Measurements from ENCODE around the gene NFIX. TPM values are rescaled to one million over a fixed set of nuclear protein-coding genes. Genes with fewer than 3 reads are reported as not detected.
A peak's percentile ranks its signal among the peaks of the same experiment; 100 is the strongest.

The NFIX gene
- total RNA-seq, 2 donors from 2014 or later, result 0.75 to 0.86 TPM

DNA sequence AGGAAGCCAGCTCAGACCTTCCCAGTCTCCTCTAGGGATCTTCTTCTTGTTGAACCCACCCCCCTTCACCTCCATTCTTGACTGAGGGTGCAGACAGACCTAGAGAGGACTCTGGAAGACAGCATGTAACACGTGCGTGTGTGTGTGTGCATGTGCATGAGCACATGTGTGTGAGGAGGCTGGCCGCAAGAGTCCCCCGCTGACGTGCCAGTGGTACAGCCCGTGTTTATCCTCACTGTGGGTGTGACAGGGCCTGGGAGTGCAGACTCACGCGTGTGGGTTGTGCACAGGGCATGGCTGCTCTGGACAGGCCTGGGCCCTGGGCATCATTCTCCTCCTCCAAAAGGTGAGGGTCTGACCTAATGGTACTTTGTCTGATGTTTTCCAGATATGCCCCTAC is 81.0 kb downstream of the NFIX start:
- no peaks in the 10 kb centered on the region for H3K9me3 ChIP-seq (ENCODE audit: control insufficient read depth, low read length, poor library complexity, severe bottlenecking)
- Mint-ChIP-seq H3K4me3 (no peak overlapping the region), H3K27me3 (peaks cover 4% of the 10 kb centered on the region), H3K27ac (no peak overlapping the region), H3K4me1 (peaks cover 6% of the 10 kb centered on the region), H3K36me3 (ENCODE audit: low read depth) (no peaks in the 10 kb centered on the region)
- no peak for DNase-seq
- ATAC-seq, result no peak

DNA sequence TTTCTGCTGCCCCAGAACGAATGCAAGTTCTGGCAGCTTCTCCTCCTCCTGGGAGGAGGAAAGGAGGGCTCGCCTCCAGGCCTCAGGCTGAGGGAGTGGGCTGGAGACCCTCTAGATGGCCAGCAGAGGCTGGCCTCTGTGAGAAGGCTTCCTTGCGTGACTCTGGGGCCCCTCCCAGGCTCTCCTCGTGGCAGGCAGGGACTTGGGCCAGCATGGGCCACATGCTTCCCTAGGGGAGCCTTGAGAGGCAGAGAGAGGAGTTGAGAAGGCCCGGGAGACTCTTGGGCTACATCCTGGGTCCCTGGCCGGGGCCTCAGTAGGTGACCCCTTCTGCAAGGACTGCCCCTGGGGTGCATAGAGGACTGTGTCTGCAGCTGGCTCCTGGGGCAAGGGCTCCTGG is 81.5 kb downstream of the NFIX start:
- no peak overlapping the region for H3K4me3 Mint-ChIP-seq
- peaks cover 4% of the 10 kb centered on the region for H3K27me3 Mint-ChIP-seq
- no peaks in the 10 kb centered on the region for H3K9me3 ChIP-seq (ENCODE audit: control insufficient read depth, low read length, poor library complexity, severe bottlenecking)
- ATAC-seq (no peak), DNase-seq (no peak)
- no peak overlapping the region for H3K27ac Mint-ChIP-seq
- H3K36me3 Mint-ChIP-seq (ENCODE audit: low read depth), result no peaks in the 10 kb centered on the region
- H3K4me1 Mint-ChIP-seq, result peaks cover 6% of the 10 kb centered on the region

DNA sequence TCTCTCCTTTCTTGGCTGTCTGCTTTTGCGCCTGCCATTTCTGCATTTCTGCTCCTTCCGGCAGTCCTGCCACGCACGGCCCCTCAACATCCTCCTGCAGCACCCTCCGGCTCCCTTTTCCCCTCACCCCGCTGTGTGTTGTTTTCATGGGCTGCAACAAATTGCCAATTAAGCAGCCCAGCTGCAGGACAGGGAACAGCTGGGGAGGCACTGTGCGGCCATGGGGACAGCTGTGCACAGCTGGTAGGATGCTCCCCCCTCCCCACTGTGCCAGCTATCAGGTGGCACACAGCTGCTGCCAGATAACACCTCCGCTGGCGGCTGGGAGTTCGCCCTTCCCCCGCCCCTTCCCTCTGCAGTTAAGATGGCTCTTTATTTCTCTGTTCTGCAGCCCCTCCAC is 82.0 kb downstream of the NFIX start:
- ATAC-seq (no peak), DNase-seq (no peak)
- H3K4me1 Mint-ChIP-seq, result peaks cover 6% of the 10 kb centered on the region
- H3K9me3 ChIP-seq (ENCODE audit: control insufficient read depth, low read length, poor library complexity, severe bottlenecking), result no peaks in the 10 kb centered on the region
- peaks cover 4% of the 10 kb centered on the region for H3K27me3 Mint-ChIP-seq
- no peak overlapping the region for H3K4me3 Mint-ChIP-seq
- H3K27ac Mint-ChIP-seq, result no peak overlapping the region
- H3K36me3 Mint-ChIP-seq (ENCODE audit: low read depth), result no peaks in the 10 kb centered on the region

DNA sequence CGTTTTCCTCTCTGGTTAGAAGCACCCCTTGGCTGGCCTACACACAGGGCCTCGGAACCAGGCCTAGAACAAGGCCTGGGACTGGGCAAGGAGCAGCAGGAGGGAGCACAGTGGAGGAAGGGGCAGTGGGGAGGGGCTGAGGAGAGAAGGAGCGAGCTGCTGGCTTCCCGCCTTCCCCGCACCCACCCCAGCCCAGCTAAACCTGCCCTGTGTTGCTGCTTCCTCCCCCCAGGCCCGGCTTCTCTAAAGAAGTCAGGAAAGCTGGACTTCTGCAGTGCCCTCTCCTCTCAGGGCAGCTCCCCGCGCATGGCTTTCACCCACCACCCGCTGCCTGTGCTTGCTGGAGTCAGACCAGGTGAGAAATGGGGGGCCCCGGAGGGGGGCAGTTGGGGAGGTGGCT is 83.1 kb downstream of the NFIX start:
- H3K4me3 Mint-ChIP-seq, result no peak overlapping the region
- H3K4me1 Mint-ChIP-seq, result peaks cover 6% of the 10 kb centered on the region
- ATAC-seq (no peak), DNase-seq (no peak)
- no peaks in the 10 kb centered on the region for H3K9me3 ChIP-seq (ENCODE audit: control insufficient read depth, low read length, poor library complexity, severe bottlenecking)
- H3K27ac Mint-ChIP-seq, result no peak overlapping the region
- H3K27me3 Mint-ChIP-seq, result peaks cover 4% of the 10 kb centered on the region
- no peaks in the 10 kb centered on the region for H3K36me3 Mint-ChIP-seq (ENCODE audit: low read depth)

DNA sequence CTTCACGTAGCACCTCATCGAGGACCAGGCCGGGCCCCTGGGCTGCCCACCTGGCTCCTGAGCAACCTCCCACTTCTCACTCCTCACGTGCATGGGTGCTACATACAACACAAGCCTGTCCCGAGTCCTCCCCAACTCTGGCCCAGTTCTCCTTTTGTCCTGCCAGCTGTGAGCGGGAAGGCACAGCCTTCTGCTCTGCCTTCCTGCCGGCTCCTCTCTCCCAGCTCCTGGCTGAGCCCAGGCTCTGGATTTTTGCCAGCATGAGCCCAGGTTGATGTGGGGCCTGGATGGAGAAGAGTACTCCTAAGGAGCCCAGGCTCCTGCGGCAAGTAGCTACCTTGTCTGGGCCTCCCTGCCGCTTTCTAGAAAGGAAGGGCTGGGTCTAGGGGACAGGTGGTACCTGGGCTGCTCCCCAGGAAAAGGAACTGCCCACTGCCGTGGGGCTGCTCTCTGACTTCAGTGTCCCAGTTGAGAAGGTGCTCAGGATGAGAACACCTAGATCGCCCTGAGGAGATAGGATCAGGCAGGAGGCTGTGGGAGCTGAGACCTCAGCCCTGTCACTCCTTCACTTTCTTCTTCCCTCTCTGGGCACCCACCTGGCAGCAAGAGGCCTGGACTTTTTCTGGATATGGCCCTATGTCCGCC is 83.7 kb downstream of the NFIX start:
- no peak for DNase-seq

DNA sequence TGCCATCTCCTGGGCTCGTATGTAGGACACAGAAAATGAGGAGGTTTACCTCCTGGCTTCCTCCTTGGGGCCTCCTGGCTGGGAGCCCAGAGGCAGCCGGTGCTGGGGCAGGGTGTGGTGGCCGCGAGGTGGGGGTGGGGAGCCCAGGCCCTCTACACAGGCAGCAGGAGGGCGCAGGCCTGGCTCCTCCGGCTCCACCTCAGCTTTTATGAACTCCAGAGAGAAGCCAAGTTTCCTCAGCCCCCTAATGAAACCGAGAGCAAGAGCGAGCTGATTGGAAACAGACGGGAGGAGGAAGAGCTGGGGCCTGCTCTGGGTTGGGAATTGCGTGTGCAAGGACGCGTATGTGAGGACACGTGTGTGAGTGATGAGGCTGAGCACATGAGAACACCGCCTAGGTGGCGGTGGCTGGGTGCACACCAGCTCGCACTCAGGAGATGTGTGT is 84.3 kb downstream of the NFIX start:
- no peak for DNase-seq
- Mint-ChIP-seq H3K4me1 (peaks cover 8% of the 10 kb centered on the region), H3K36me3 (ENCODE audit: low read depth) (no peaks in the 10 kb centered on the region), H3K27ac (no peak overlapping the region), H3K27me3 (peaks cover 4% of the 10 kb centered on the region), H3K4me3 (no peak overlapping the region)
- peak; percentile 35 for ATAC-seq
- no peaks in the 10 kb centered on the region for H3K9me3 ChIP-seq (ENCODE audit: control insufficient read depth, low read length, poor library complexity, severe bottlenecking)

More for the DNA sequence above, 83.7 kb downstream of the NFIX start:
- Mint-ChIP-seq H3K27ac (no peak overlapping the region), H3K4me1 (peaks cover 6% of the 10 kb centered on the region), H3K36me3 (ENCODE audit: low read depth) (no peaks in the 10 kb centered on the region), H3K4me3 (no peak overlapping the region), H3K27me3 (peaks cover 2% of the 10 kb centered on the region)
- H3K9me3 ChIP-seq (ENCODE audit: control insufficient read depth, low read length, poor library complexity, severe bottlenecking), result no peaks in the 10 kb centered on the region
- ATAC-seq, result no peak

DNA sequence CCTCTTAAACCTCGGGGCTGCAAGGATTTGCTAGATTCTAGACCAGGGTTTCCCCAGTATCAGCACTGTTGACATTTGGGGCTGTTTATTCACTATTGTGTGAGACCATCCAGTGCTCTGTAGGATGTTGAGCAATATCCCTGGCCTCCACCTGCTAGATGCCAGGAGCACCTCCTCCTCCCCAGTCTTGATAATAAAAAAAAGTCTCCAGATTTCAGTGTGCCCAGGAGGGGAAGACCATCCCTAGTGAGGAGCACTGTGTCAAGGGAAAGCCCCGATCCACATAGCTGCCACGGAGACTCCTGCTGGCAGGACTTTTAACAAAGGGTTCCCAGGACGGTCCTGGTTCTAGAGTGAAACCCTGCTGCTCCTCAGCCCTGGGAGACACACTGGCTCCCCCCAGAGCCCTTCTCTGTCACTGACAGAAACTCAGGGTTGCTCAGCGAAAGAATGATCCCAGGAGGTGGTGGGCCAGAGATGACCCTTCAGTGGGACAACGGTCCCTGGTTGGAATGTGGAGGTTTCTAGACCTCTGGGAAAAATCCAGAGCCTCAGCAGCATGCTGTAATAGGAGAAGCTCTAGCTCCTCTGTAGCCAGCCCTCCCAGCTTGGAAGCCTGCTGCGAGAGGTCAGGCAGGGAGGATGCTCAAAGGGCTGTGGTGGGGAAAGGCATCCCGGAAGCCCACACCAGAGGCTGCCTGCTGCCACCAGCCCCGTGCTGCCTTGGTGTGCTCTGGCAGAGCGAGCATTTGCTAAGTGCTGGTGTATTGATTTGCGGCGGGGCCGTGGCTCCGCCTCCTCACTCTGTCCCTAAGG is 87.1 kb downstream of the NFIX start:
- H3K4me1 Mint-ChIP-seq, result peaks cover 13% of the 10 kb centered on the region
- no peaks in the 10 kb centered on the region for H3K9me3 ChIP-seq (ENCODE audit: control insufficient read depth, low read length, poor library complexity, severe bottlenecking)
- H3K36me3 Mint-ChIP-seq (ENCODE audit: low read depth), result peaks cover 2% of the 10 kb centered on the region
- no peak for ATAC-seq
- H3K27ac Mint-ChIP-seq, result no peak overlapping the region
- H3K4me3 Mint-ChIP-seq, result no peak overlapping the region
- peaks cover 13% of the 10 kb centered on the region for H3K27me3 Mint-ChIP-seq
- no peak for DNase-seq

DNA sequence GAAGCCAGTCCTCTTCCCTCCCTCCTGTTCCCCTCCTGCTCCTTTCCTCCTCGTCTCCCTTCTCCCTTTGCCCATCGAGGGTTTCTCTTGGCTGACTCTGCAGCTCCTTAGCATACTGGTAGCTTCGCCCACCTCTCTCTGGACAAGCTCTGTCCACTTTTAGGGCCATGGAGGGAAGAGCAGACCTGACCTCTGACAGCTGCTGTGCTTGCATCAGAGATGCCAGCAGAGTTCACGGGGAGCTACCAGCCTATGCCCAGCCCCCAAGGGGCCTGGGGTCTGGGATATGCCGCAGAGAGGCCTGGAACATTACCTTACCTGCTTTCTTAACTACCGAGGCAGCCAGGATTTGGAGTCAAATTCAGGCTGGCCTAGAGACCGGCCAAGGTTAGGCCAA is 87.7 kb downstream of the NFIX start:
- H3K9me3 ChIP-seq (ENCODE audit: control insufficient read depth, low read length, poor library complexity, severe bottlenecking), result no peaks in the 10 kb centered on the region
- Mint-ChIP-seq H3K27me3 (peaks cover 13% of the 10 kb centered on the region), H3K27ac (no peak overlapping the region), H3K36me3 (ENCODE audit: low read depth) (peaks cover 2% of the 10 kb centered on the region), H3K4me3 (no peak overlapping the region), H3K4me1 (peaks cover 11% of the 10 kb centered on the region)
- DNase-seq (no peak), ATAC-seq (no peak)

DNA sequence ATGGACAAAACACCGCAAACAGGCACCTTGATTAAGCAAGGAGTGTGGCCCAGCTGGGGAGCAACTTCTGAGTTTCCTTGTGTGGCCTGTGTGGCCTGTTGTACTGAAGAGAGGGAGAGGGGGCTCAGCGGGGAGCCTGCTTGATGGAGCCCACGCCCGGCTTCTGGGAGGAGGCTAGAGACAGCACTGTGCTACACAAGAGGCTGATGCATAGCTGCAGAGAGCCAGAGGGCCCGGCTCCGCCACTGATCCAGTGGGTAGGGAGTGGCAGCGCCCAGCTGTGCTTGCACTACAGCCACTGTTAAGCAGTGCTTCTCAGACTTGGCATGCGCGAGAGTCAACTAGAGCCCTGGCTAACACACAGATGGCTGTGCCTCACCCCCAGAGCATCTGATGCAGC is 88.4 kb downstream of the NFIX start:
- H3K4me3 Mint-ChIP-seq, result no peak overlapping the region
- no peak for DNase-seq
- peaks cover 2% of the 10 kb centered on the region for H3K36me3 Mint-ChIP-seq (ENCODE audit: low read depth)
- no peak overlapping the region for H3K27ac Mint-ChIP-seq
- H3K9me3 ChIP-seq (ENCODE audit: control insufficient read depth, low read length, poor library complexity, severe bottlenecking), result no peaks in the 10 kb centered on the region
- peaks cover 11% of the 10 kb centered on the region for H3K4me1 Mint-ChIP-seq
- H3K27me3 Mint-ChIP-seq, result peaks cover 13% of the 10 kb centered on the region
- ATAC-seq, result no peak

DNA sequence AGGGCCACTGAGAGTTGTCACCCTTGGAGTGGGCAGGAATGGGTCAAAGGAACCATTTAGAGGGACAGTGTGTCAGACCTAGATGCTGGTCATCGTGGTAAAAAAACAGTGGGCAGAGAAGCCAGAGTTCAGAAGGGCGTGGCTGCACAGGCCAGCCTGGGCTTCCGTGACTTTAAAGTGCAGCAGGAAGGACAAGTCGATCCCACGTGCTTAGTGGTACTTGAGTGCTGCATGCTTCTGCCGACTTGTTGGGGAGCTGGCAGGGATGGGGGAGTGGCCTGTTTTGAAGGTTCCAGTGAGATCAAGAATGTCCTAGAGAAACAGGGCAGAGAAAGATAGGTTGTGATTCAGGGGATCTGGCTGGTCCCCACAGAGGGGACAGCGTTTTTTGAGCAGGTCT is 90.4 kb downstream of the NFIX start:
- H3K36me3 Mint-ChIP-seq (ENCODE audit: low read depth), result peaks cover 2% of the 10 kb centered on the region
- peaks cover 13% of the 10 kb centered on the region for H3K27me3 Mint-ChIP-seq
- no peak overlapping the region for H3K4me3 Mint-ChIP-seq
- no peaks in the 10 kb centered on the region for H3K9me3 ChIP-seq (ENCODE audit: control insufficient read depth, low read length, poor library complexity, severe bottlenecking)
- no peak for ATAC-seq
- peaks cover 7% of the 10 kb centered on the region for H3K4me1 Mint-ChIP-seq
- no peak for DNase-seq
- no peak overlapping the region for H3K27ac Mint-ChIP-seq

DNA sequence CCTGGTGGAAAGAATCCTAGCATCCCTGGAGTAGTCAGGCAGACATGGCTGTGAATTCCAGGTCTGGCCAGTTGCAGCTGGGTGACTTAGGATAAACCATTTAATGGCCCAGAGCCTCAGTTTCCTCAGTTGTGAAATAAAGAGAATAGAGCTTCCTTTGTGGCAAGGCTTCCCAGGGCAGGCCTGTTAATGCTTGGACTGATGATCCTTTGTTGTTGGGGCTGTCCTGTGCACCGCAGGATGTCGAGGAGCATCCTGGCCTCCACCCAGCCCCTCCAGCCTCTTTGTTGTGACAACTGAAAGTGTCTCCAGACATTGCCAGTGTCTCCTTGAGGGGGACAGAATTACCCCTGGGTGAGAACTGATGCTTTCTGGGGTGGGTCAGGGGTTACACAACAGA is 91.1 kb downstream of the NFIX start:
- H3K27ac Mint-ChIP-seq, result no peak overlapping the region
- H3K27me3 Mint-ChIP-seq, result peaks cover 13% of the 10 kb centered on the region
- H3K36me3 Mint-ChIP-seq (ENCODE audit: low read depth), result peaks cover 2% of the 10 kb centered on the region
- ATAC-seq (no peak), DNase-seq (no peak)
- no peak overlapping the region for H3K4me3 Mint-ChIP-seq
- H3K9me3 ChIP-seq (ENCODE audit: control insufficient read depth, low read length, poor library complexity, severe bottlenecking), result no peaks in the 10 kb centered on the region
- peaks cover 7% of the 10 kb centered on the region for H3K4me1 Mint-ChIP-seq

DNA sequence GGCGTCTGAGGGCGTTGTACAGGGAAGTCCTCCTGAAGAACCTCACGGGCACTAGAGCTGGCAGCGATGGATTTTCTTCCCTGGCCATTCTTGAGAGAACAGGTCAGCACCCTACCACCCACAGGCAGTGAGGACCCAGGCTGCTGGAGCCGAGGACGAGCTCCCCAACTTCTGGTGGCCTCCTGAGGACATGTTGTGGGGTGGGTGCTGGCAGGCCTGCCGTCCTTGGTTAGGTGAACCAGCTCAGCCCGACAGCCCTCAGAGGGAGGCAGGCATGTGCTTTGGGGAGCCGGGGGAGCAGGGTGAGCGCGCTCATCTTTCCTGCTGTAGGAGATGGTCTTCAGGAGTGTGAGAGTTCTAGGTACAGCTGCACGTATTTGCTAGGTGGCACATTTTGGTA is 92.0 kb downstream of the NFIX start:
- DNase-seq (no peak), ATAC-seq (no peak)
- Mint-ChIP-seq H3K27me3 (peaks cover 13% of the 10 kb centered on the region), H3K27ac (no peak overlapping the region), H3K4me1 (peaks cover 7% of the 10 kb centered on the region), H3K36me3 (ENCODE audit: low read depth) (peaks cover 2% of the 10 kb centered on the region), H3K4me3 (no peak overlapping the region)
- H3K9me3 ChIP-seq (ENCODE audit: control insufficient read depth, low read length, poor library complexity, severe bottlenecking), result no peaks in the 10 kb centered on the region

DNA sequence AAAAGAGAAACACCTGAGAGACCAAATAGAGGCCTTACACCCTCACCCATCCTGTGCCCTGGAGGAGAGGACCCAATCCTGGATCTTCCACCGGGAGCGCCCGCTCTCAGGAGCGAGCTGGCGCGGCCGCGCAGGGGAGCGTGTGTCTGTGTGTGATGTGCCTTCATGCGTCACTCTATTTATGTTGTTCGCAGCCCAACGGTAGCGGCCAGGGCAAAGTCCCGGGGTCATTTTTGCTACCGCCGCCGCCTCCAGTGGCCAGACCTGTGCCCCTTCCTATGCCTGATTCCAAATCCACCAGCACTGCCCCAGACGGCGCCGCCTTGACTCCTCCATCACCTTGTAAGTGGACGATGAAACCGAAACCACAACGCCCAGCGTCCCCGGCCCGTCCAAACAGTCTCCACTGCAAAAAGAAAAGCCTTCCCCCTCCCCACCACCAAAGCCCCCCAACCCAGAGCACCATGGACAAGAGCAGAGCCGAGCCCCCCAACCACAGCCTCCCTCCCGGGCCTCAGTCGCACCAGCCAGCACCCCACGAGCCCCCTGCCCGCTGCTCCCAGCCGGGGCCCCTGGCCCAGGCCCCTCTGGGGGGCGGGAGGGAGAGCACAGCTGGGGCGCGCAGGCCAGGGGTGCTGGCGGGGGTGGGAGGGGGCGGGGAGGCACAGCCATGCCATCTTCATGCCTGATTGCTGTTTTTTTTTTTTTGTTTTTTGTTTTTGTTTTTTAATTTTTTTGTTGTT is 92.7 kb downstream of the NFIX start:
- H3K4me3 Mint-ChIP-seq, result peak overlapping the region; percentile 19
- H3K27me3 Mint-ChIP-seq, result peaks cover 13% of the 10 kb centered on the region
- H3K4me1 Mint-ChIP-seq, result peaks cover 7% of the 10 kb centered on the region
- H3K27ac Mint-ChIP-seq, result no peak overlapping the region
- ATAC-seq (no peak), DNase-seq (no peak)
- no peaks in the 10 kb centered on the region for H3K9me3 ChIP-seq (ENCODE audit: control insufficient read depth, low read length, poor library complexity, severe bottlenecking)
- peaks cover 2% of the 10 kb centered on the region for H3K36me3 Mint-ChIP-seq (ENCODE audit: low read depth)
